Effector memory CD4-positive, alpha-beta T cell (primary cell): Measurements from ENCODE around the gene CLDN6.

Experiments used
- DNase-seq, 3 donors: peaks; one replicate each; pipeline ENCODE4 v3.0.0-alpha.2; 2020
- H3K27ac ChIP-seq: 2 replicates; pipeline ENCODE4 v1.7.0; 2013; ENCODE audit warnings: mild to moderate bottlenecking, low read length, moderate library complexity; ENCODE audit not compliant: insufficient read depth, poor library complexity, severe bottlenecking
- H3K27me3 ChIP-seq: replicated peaks from 2 replicates; pipeline ENCODE4 v1.7.0; 2013; ENCODE audit warnings: mild to moderate bottlenecking, low read length; ENCODE audit not compliant: insufficient read depth, control insufficient read depth, poor library complexity, severe bottlenecking
- H3K36me3 ChIP-seq: 2 replicates; pipeline ENCODE4 v1.7.0; 2013; ENCODE audit warnings: mild to moderate bottlenecking, low read length, moderate library complexity; ENCODE audit not compliant: control insufficient read depth, insufficient read depth
- H3K4me1 ChIP-seq: 2 replicates; pipeline ENCODE4 v1.7.0; 2013; ENCODE audit warnings: low read length, mild to moderate bottlenecking; ENCODE audit not compliant: control insufficient read depth, insufficient read depth, poor library complexity, severe bottlenecking
- H3K4me3 ChIP-seq: 2 replicates; pipeline ENCODE4 v1.7.0; 2013; ENCODE audit warnings: low read length, low read depth, mild to moderate bottlenecking; ENCODE audit not compliant: insufficient read depth, poor library complexity, severe bottlenecking
- H3K9me3 ChIP-seq: 2 replicates; pipeline ENCODE4 v1.7.0; 2013; ENCODE audit warnings: mild to moderate bottlenecking, low read length, moderate library complexity; ENCODE audit not compliant: control insufficient read depth

CLDN6 gene

GRCh38 chr16:2971985-2972784 lies 45.8 kb downstream of the CLDN6 start:
- Histone ChIP-seq H3K36me3 (no peaks in the 10 kb centered on the region), H3K27ac (no peak overlapping the region), H3K4me3 (no peak overlapping the region), H3K4me1 (peaks cover 19% of the 10 kb centered on the region), H3K27me3 (peaks cover 16% of the 10 kb centered on the region), H3K9me3 (no peaks in the 10 kb centered on the region)
- DNase-seq = no peak

- no peaks in the 10 kb centered on the region for H3K36me3 ChIP-seq
- peaks cover 25% of the 10 kb centered on the region for H3K27me3 ChIP-seq
- H3K9me3 ChIP-seq = no peaks in the 10 kb centered on the region
- no peak overlapping the region for H3K27ac ChIP-seq
- peaks cover 25% of the 10 kb centered on the region for H3K4me1 ChIP-seq
- no peak for DNase-seq
- no peak overlapping the region for H3K4me3 ChIP-seq
Observed at GRCh38 chr16:2971134-2971984, 46.6 kb downstream of the CLDN6 start.

DNA sequence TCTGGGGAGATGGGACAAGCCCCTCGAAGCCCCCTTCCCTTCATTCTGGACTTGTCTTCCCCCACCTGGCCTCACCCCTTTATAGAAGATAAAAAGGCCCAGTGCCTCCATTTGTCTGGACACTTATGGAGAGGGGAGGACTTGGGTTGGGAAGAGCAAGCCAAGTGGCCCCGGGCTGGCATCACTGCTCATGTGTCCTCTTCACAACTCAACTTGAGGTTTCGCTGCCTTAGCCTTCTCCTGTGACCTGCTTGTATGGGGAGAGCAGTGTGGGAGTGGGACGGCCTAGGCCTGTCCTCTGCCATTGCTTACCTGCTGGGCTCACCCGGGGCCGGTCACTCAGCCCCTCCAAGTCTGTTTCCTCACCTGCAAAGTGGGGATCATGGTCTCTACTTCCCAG lies 47.4 kb downstream of the CLDN6 start:
- H3K27me3 ChIP-seq = peaks cover 33% of the 10 kb centered on the region
- H3K4me3 ChIP-seq = no peak overlapping the region
- no peaks in the 10 kb centered on the region for H3K9me3 ChIP-seq
- H3K4me1 ChIP-seq = peaks cover 32% of the 10 kb centered on the region
- H3K36me3 ChIP-seq = no peaks in the 10 kb centered on the region
- DNase-seq = no peak
- no peak overlapping the region for H3K27ac ChIP-seq

DNA sequence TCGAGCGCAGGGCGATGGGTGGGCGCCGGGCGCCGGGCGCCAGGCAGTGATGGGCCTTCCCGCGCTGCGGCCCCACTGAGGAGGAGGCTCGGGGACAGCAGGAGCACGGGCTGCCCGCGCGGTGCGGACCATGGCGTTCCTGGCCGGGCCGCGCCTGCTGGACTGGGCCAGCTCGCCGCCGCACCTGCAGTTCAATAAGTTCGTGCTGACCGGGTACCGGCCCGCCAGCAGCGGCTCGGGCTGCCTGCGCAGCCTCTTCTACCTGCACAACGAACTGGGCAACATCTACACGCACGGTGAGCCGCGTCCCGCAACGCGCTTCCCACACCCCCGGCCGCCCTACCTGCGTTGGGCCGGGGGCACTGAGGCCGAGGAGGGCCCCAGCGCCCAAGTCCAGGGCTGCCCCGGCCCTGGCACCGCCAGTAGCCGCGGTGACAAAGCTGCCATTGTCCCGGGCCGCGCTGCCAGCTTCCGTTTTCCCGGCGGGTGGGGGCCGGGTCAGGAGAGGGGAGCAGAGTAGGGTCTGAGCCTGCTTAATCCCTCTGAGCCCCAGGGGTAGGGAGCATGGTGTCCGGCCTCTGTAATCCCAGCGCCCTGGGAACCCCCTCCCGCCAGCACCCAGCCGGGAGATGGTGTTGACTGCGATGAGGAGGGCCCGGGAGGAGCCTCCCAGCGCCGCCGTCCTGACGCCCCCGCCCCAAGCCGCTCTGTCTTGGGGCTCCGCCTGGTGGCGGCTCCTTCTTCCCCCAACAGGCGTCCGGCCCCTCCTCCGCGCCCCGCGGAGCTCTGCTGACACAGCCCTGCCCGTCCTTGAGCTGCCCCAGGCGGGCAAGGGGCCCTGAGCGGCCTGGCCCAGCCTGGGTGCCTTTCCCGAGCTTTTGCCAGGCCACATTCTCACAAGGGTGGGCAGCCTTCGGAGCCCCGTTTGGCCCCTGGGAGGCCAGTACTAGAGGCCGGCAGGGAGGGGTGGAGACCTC lies 48.1 kb downstream of the CLDN6 start:
- Histone ChIP-seq H3K9me3 (no peaks in the 10 kb centered on the region), H3K27ac (peak overlapping the region; percentile 3), H3K4me1 (peaks cover 39% of the 10 kb centered on the region)

DNA sequence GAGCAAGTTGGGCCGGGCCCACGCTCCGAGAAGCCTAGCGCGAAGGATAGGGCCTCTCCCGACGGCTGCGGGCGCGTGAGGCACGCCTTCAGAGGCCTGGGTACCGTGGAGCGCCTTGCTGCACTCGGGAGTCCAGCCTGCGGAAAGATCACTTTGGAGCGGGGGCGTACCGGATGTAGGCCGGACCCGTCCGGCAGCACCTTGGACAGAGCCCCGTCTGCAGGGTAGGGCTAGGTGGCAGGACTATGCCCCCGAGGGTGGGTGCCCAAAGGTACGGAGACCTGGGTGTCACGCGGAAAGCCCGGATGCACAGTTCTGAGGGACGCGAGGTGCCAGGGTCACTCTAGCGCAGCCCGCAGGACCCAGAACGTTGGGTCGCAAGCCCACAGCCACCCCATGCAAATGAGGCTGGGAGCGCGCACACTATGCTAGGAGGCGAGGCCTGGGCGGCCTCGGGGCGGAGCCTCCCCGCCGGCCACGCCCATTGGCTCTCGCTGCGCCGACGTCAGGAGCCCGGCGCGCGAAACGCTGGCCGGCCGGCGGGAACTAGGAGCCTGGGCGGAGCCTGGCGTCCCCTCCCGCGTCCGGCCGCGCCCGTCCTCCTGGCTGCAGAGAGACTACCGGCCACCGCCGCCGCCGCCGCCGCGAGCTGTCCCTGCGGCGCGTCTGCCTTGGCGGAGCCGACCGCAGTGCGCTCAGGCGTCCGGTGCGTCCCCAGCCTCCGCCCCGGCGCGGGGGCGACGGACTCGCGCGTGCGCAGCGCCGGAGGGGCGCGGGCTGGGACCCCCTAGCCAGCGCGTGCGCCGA lies 49.0 kb downstream of the CLDN6 start, which contains the start of gene PAQR4:
Gene PAQR4 (plus strand): TSS at position 611 of the 807 bp plus-strand sequence. CDS start 327 bp downstream, outside the sequence.
- H3K36me3 ChIP-seq = no peaks in the 10 kb centered on the region
- peaks cover 47% of the 10 kb centered on the region for H3K27me3 ChIP-seq
- no peaks in the 10 kb centered on the region for H3K9me3 ChIP-seq
- peak within 1 kb of the TSS; percentile 54 for H3K4me3 ChIP-seq
- peaks cover 48% of the 10 kb centered on the region for H3K4me1 ChIP-seq
- H3K27ac ChIP-seq = peak within 1 kb of the TSS; percentile 3
- DNase-seq = peak; percentile 54 to 67 (median 55)

More for the DNA sequence above, 48.1 kb downstream of the CLDN6 start:
- Histone ChIP-seq H3K27me3 (peaks cover 38% of the 10 kb centered on the region), H3K4me3 (peak overlapping the region; percentile 54), H3K36me3 (no peaks in the 10 kb centered on the region)
- DNase-seq = peak; percentile 25 to 51 (median 46)

DNA sequence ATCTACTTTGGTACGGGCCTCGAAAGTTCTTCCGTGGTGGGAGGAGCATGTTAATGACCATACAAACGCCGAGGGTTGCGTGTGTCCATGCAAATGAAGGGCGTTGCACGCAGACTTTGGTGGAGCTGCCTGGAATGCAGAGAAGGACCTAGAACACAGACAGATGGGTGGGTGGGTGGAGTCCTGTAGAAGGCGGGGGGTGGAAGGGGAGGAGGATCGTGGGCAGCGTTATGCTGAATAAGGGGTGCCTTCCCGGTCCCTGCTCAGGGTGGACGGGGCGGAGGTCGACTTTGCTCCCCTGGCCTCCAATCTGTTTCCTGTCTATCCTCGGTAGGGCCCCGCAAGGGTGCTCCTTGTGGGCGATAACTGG lies 49.6 kb downstream of the CLDN6 start:
- Histone ChIP-seq H3K27me3 (peaks cover 53% of the 10 kb centered on the region), H3K4me3 (peak overlapping the region; percentile 54), H3K4me1 (peaks cover 54% of the 10 kb centered on the region), H3K27ac (no peak overlapping the region), H3K9me3 (no peaks in the 10 kb centered on the region), H3K36me3 (no peaks in the 10 kb centered on the region)
- no peak for DNase-seq

- no peak overlapping the region for H3K4me3 ChIP-seq
- no peak overlapping the region for H3K27ac ChIP-seq
- peaks cover 60% of the 10 kb centered on the region for H3K4me1 ChIP-seq
- no peak for DNase-seq
- H3K36me3 ChIP-seq = no peaks in the 10 kb centered on the region
- no peaks in the 10 kb centered on the region for H3K9me3 ChIP-seq
- peaks cover 59% of the 10 kb centered on the region for H3K27me3 ChIP-seq
Observed at GRCh38 chr16:2967721-2968161, 50.2 kb downstream of the CLDN6 start.

DNA sequence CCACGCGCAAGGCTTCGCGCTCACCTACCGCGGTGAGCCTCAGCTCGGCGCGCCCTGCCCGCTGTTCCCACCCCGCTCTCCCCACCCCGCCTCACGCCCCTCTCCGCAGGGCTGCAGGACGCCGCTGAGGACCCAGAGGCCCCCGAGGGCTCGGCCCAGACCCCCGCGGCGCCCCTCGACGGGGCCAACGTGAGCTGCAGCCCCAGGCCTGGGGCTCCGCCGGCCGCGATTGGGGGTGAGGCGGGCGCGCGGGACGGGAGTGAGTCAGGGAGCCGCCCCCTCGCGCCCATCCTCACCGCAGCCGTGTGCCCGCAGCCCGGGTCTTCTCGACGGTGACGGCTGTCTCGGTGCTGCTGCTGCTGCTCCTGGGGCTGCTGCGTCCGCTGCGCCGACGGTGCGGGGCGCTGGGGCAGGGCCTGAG lies 50.8 kb downstream of the CLDN6 start:
- Histone ChIP-seq H3K4me3 (no peak overlapping the region), H3K9me3 (no peaks in the 10 kb centered on the region), H3K36me3 (no peaks in the 10 kb centered on the region), H3K27me3 (peaks cover 63% of the 10 kb centered on the region), H3K27ac (no peak overlapping the region), H3K4me1 (peaks cover 64% of the 10 kb centered on the region)
- DNase-seq = no peak

GRCh38 chr16:2966808-2967191 lies 51.2 kb downstream of the CLDN6 start:
- peaks cover 64% of the 10 kb centered on the region for H3K4me1 ChIP-seq
- no peak for DNase-seq
- peaks cover 68% of the 10 kb centered on the region for H3K27me3 ChIP-seq
- H3K27ac ChIP-seq = no peak overlapping the region
- H3K9me3 ChIP-seq = no peaks in the 10 kb centered on the region
- H3K4me3 ChIP-seq = no peak overlapping the region
- H3K36me3 ChIP-seq = no peaks in the 10 kb centered on the region
